ENCODE measurements around the gene TSC22D1. TPM values are rescaled to one million over a fixed set of nuclear protein-coding genes. Genes with fewer than 3 reads are reported as not detected.

The TSC22D1 gene
- total and polyA plus RNA-seq, 2 of the 4 experiments (the other 2 are of a cell fraction) = 30.8 to 42.2 TPM

DNA sequence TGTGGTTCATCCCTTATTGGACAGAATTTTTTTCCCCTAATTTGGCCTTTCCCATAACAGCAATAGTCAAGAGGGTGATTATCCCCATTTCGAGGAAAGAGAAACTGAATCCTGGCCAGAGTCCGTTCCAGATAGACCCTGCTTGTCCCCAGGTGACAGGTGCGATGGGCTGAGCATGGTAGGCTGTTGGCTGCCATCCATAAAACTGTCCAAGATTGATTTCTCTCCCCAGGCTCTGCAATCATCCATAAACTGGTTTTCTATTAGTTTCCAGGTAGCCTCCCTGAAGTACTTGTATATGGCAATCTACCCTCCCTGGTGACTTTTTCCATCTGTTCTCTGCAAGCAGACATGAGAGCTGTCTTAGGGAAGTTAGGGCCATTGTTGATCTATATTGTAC lies 177.1 kb downstream of the TSC22D1 start:
- Histone ChIP-seq H3K9me1 (ENCODE audit: insufficient read depth, low read length) (0 out of 2 replicates have a peak, but pooled peaks cover 2% of the 10 kb centered on the region), H3K4me1 (ENCODE audit: control insufficient read depth, insufficient read depth, low read length) (peaks cover 3% of the 10 kb centered on the region; the same call in 1 of the 2 replicates), H3K4ac (ENCODE audit: low read depth, low read length) (no peak overlapping the region), H3K23ac (ENCODE audit: low read depth, low read length) (no peak overlapping the region), H3K79me1 (ENCODE audit: low read depth in 1 of 2, low read length in 2 of 2) (no peaks in the 10 kb centered on the region), H4K20me1 (ENCODE audit: insufficient read depth, low read length) (no peaks in the 10 kb centered on the region), H4K5ac (ENCODE audit: low read depth, low read length) (no peak overlapping the region), H3K14ac (replicated peaks; ENCODE audit: low read depth, low read length) (no peak overlapping the region), H3K36me3 (ENCODE audit: control insufficient read depth, insufficient read depth, low read length) (no peaks in the 10 kb centered on the region), H2BK120ac (ENCODE audit: low read depth, low read length) (no peak overlapping the region), H3K56ac (ENCODE audit: extremely low read depth, insufficient read depth, low read length) (no peak overlapping the region), H2BK15ac (ENCODE audit: low read depth, low read length) (no peak overlapping the region), H2BK5ac (ENCODE audit: low read depth, low read length, poor library complexity, severe bottlenecking) (no peak overlapping the region), H3K18ac (ENCODE audit: low read depth, low read length) (no peak overlapping the region), H2AFZ (replicated peaks; ENCODE audit: low read length, poor library complexity) (no peak overlapping the region), H2AK9ac (replicated peaks; ENCODE audit: low read depth, low read length, poor library complexity) (no peak overlapping the region), H3K4me3 (ENCODE audit: insufficient read depth, low read depth, low read length) (no peak overlapping the region), H2BK20ac (ENCODE audit: low read depth, low read length) (no peak overlapping the region), H3K27ac (ENCODE audit: insufficient read depth, low read length) (no peak overlapping the region), H3K9ac (ENCODE audit: low read depth, low read length) (no peak overlapping the region), H4K8ac (ENCODE audit: low read depth in 2 of 2, low read length in 2 of 2) (no peak overlapping the region), H3K9me3 (ENCODE audit: control insufficient read depth, insufficient read depth, low read length) (no peaks in the 10 kb centered on the region), H3K27me3 (ENCODE audit: control insufficient read depth, insufficient read depth, low read length) (peaks cover 10% of the 10 kb centered on the region), H4K91ac (ENCODE audit: insufficient read depth, low read depth, low read length) (no peak overlapping the region), H2AK5ac (ENCODE audit: low read depth, low read length) (no peak overlapping the region), H3K4me2 (ENCODE audit: low read depth, low read length) (no peak overlapping the region)
- in situ Hi-C loops (cut with MboI; ENCODE audit: low sequenced_read_pairs) (no loop called here), intact Hi-C loops (cut with micrococcal nuclease) (no loop called here), dilution Hi-C loops (cut with HindIII; ENCODE audit: low sequenced_read_pairs, unreplicated experiment) (no loop called here)
- POLR2A ChIA-PET (ENCODE audit: unreplicated experiment) = no interaction called here
- CTCF ChIA-PET = no interaction called here
- TF ChIP-seq MAFK (IDR thresholded peaks at IDR 0.05; ENCODE audit: low read depth, low read length) (no peak), BHLHE40 (IDR thresholded peaks at IDR 0.05; ENCODE audit: low read depth, low read length) (no peak), FOS (IDR thresholded peaks at IDR 0.05; ENCODE audit: low read depth, low read length) (no peak), SMC3 (IDR thresholded peaks at IDR 0.05; ENCODE audit: low read depth, low read length) (no peak), ELK1 (IDR thresholded peaks at IDR 0.05; ENCODE audit: borderline replicate concordance, low read depth, low read length) (no peak), RFX5 (IDR thresholded peaks at IDR 0.05; ENCODE audit: low read depth, low read length) (no peak), MXI1 (IDR thresholded peaks at IDR 0.05; ENCODE audit: borderline replicate concordance, low read depth, low read length) (no peak)
- TF ChIP-seq, protein P1, sequence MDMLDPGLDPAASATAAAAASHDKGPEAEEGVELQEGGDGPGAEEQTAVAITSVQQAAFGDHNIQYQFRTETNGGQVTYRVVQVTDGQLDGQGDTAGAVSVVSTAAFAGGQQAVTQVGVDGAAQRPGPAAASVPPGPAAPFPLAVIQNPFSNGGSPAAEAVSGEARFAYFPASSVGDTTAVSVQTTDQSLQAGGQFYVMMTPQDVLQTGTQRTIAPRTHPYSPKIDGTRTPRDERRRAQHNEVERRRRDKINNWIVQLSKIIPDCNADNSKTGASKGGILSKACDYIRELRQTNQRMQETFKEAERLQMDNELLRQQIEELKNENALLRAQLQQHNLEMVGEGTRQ (IDR thresholded peaks at IDR 0.05; ENCODE audit: low read depth, low read length) = no peak
- BruUV-seq (replicated peaks) = no TSS peak
- DNase-seq = no peak
- 92% methylated on average over 2 of the region's 3 CpGs; no CpG with 5 or more reads in 1 of the 2 experiments for WGBS, 2 experiments (ENCODE audit: extremely low coverage in 2 of 2, insufficient read length in 1 of 2)
- no peak for ATAC-seq (ENCODE audit: low read depth)

Data from IMR-90 (cell line).